Epidermal melanocyte (primary cell): ENCODE results near the gene RASD1.

Source experiments
- DNase-seq: peaks from one replicate; pipeline ENCODE4 v3.0.0; 2011; ENCODE audit warnings: low spot score; ENCODE audit not compliant: insufficient read length

RASD1 gene

GRCh38 chr17:17510456-17511292 is 14.5 kb upstream of the RASD1 start:
- no peak for DNase-seq

GRCh38 chr17:17509601-17510425 is 13.6 kb upstream of the RASD1 start:
- no peak for DNase-seq

GRCh38 chr17:17508646-17509591 is 12.7 kb upstream of the RASD1 start:
- DNase-seq = no peak

- DNase-seq = no peak
Measured at GRCh38 chr17:17508019-17508535, 11.9 kb upstream of the RASD1 start.

GRCh38 chr17:17507465-17508011 is 11.3 kb upstream of the RASD1 start:
- DNase-seq = no peak

- DNase-seq = no peak
Measured at GRCh38 chr17:17506893-17507464, 10.8 kb upstream of the RASD1 start.

- no peak for DNase-seq
Measured at GRCh38 chr17:17506181-17506741, 10.1 kb upstream of the RASD1 start.

- no peak for DNase-seq
Measured at GRCh38 chr17:17505610-17506171, 9.5 kb upstream of the RASD1 start.

- no peak for DNase-seq
Measured at GRCh38 chr17:17505151-17505550, 9.0 kb upstream of the RASD1 start.

- DNase-seq = no peak
Measured at GRCh38 chr17:17504341-17505140, 8.3 kb upstream of the RASD1 start.

- no peak for DNase-seq
Measured at GRCh38 chr17:17503566-17504130, 7.5 kb upstream of the RASD1 start.

- DNase-seq = no peak
Measured at GRCh38 chr17:17502741-17503565, 6.8 kb upstream of the RASD1 start.

- DNase-seq = no peak
Measured at GRCh38 chr17:17500999-17501605, 4.9 kb upstream of the RASD1 start.

GRCh38 chr17:17499402-17500145 is 3.4 kb upstream of the RASD1 start:
- no peak for DNase-seq

GRCh38 chr17:17498606-17499301 is 2.6 kb upstream of the RASD1 start:
- DNase-seq = no peak
